ENCODE results near the gene BARHL1. TPM values are rescaled to one million over a fixed set of nuclear protein-coding genes. Genes with fewer than 3 reads are reported as not detected.

The BARHL1 gene
- total and polyA plus RNA-seq, 9 of the 15 experiments (the other 6 are each of a cell fraction or from before 2014, with no cell fraction given) = not detected

DNA sequence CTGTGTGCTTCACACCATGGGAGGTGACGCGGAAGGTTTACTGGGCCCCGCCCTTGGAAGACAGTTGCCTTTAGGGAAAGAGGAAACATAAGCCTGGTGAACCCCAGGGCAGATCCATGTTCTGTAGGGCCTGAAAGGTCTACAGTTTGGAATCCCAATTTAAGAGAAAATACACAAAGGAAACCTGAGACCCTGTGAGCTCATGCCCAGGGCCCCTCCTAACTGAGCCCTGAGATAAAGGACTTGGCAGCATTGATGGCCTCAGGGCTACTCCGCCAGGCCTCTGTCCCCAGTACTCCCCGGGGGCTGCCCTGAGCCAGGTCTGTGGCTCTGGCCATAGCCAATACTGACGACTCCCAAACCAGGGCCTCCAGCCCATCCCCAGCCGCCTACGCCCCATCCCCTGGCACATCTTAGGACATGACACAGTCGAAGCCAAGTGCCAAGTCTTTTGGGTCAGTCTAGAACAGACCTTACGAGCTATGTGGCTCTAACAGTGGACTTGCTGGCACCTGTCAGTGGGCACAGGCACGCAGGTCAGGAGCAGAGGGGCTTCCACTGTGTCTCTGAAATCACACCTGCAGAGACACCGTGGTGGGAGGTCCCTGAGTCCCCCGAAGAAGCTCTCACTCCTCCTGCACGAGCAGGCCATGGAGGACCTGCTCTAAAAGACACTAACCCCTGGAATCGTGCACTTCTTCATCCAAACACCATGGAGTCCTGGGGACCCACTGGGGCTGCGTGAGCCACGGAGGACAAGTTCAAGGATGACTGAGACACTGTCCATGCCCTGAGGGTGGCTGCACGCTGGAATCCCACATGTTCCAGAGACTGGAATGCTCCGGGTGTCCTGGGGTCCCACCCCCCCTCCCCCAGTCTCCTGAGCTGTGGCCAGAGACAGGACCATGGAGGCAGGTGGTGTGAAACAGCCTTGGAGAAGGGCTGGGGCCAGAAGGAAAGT lies 40.3 kb upstream of the BARHL1 start:
- peaks cover 44 to 93% of the 10 kb centered on the region in 2 experiments for H3K27me3 ChIP-seq (ENCODE audit: control insufficient read depth in 2 of 2, insufficient read depth in 2 of 2, low read length in 2 of 2)
- H3K79me2 ChIP-seq (ENCODE audit: control insufficient read depth, insufficient read depth, low read length) = no peaks in the 10 kb centered on the region
- no peaks in the 10 kb centered on the region for H3K9me3 ChIP-seq (replicated peaks; ENCODE audit: control insufficient read depth, insufficient read depth, low read depth, low read length)
- H3K36me3 ChIP-seq (ENCODE audit: control insufficient read depth, insufficient read depth, low read length) = no peaks in the 10 kb centered on the region
- TF ChIP-seq ZNF184 (CRISPR knock-in tag; IDR thresholded peaks at IDR 0.05) (no peak), ZNF586 (CRISPR knock-in tag; conservative IDR thresholded peaks at IDR 0.05) (no peak), HMG20B (CRISPR knock-in tag; IDR thresholded peaks at IDR 0.05) (no peak), SPI1 (IDR thresholded peaks at IDR 0.05; ENCODE audit: borderline replicate concordance, low read depth, low read length) (no peak)
- no peak overlapping the region for H3K27ac ChIP-seq (ENCODE audit: extremely low read depth, low read depth, low read length)
- no peak overlapping the region for H3K4me2 ChIP-seq (ENCODE audit: insufficient read depth, low read length)
- intact Hi-C loops (cut with micrococcal nuclease) = no loop called here
- no peak for ATAC-seq
- in situ Hi-C loops (cut with MboI) = no loop called here
- POLR2A ChIA-PET = no interaction called here
- no peak overlapping the region for H3K4me3 ChIP-seq
- no peak overlapping the region for H3K9ac ChIP-seq (ENCODE audit: insufficient read depth in 1 of 2, low read depth in 2 of 2, low read length in 2 of 2)
- DNase-seq (ENCODE audit: extremely low read depth in 1 of 4, low spot score in 3 of 4) = no peak
- BruUV-seq (replicated peaks) = no TSS peak
- CTCF ChIA-PET (ENCODE audit: low intra/inter-chr PET ratio) = no interaction called here
- FAIRE-seq = no peak
- H3K4me1 ChIP-seq (replicated peaks in 1 of 2; ENCODE audit: control insufficient read depth in 2 of 2, insufficient read depth in 2 of 2, low read length in 2 of 2) = peaks cover 0 to 14% of the 10 kb centered on the region in 2 experiments; a peak in 2 of 5 replicates
- no peak overlapping the region for H2AFZ ChIP-seq (ENCODE audit: low read depth, low read length)
- H4K20me1 ChIP-seq (replicated peaks; ENCODE audit: control insufficient read depth, insufficient read depth, low read length) = peaks cover 20% of the 10 kb centered on the region
- 2% methylated on average over 18 of the region's 19 CpGs for WGBS (ENCODE audit: insufficient coverage, low coverage, missing lambda C conversion rate)
- no peaks in the 10 kb centered on the region for H3K9me1 ChIP-seq (ENCODE audit: control insufficient read depth, insufficient read depth, low read length)

DNA sequence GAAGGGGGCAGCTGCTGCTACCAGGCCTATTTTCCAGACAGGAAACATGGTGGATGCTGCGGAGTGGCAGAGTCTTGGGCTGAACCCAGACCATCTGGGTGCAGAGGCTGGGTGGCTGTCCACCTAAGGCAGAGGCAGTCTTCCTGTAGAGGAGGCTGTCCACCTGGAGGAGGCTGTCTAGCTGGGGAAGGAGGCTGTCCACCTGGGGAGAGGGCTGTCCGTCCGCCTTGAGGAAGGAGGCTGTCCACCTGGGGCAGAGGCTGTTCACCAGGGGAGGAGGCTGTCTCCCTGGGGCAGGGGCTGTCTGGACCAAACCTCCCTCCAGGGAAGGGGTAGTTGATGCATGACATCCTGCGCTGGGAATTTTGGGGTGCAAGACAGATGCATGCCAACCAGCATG lies 39.2 kb upstream of the BARHL1 start:
- Histone ChIP-seq H3K27ac (ENCODE audit: extremely low read depth, low read depth, low read length) (no peak overlapping the region), H3K4me1 (replicated peaks in 1 of 2; ENCODE audit: control insufficient read depth in 2 of 2, insufficient read depth in 2 of 2, low read length in 2 of 2) (peaks cover 0 to 17% of the 10 kb centered on the region in 2 experiments; a peak in 2 of 5 replicates), H3K27me3 (ENCODE audit: control insufficient read depth in 2 of 2, insufficient read depth in 2 of 2, low read length in 2 of 2) (peaks cover 42 to 90% of the 10 kb centered on the region in 2 experiments), H3K79me2 (ENCODE audit: control insufficient read depth, insufficient read depth, low read length) (no peaks in the 10 kb centered on the region), H3K9me1 (ENCODE audit: control insufficient read depth, insufficient read depth, low read length) (no peaks in the 10 kb centered on the region), H3K9me3 (replicated peaks; ENCODE audit: control insufficient read depth, insufficient read depth, low read depth, low read length) (no peaks in the 10 kb centered on the region), H3K4me3 (no peak overlapping the region), H4K20me1 (replicated peaks; ENCODE audit: control insufficient read depth, insufficient read depth, low read length) (peaks cover 20% of the 10 kb centered on the region), H2AFZ (ENCODE audit: low read depth, low read length) (no peak overlapping the region), H3K36me3 (ENCODE audit: control insufficient read depth, insufficient read depth, low read length) (no peaks in the 10 kb centered on the region), H3K4me2 (ENCODE audit: insufficient read depth, low read length) (no peak overlapping the region), H3K9ac (ENCODE audit: insufficient read depth in 1 of 2, low read depth in 2 of 2, low read length in 2 of 2) (no peak overlapping the region)
- ATAC-seq = no peak
- intact Hi-C loops (cut with micrococcal nuclease) (no loop called here), in situ Hi-C loops (cut with MboI) (no loop called here)
- 7% methylated on average over 4 of the region's 4 CpGs for WGBS (ENCODE audit: insufficient coverage, low coverage, missing lambda C conversion rate)
- DNase-seq (ENCODE audit: extremely low read depth in 1 of 4, low spot score in 3 of 4) = no peak
- POLR2A ChIA-PET = no interaction called here
- BruUV-seq (replicated peaks) = no TSS peak
- FAIRE-seq = no peak
- CTCF ChIA-PET (ENCODE audit: low intra/inter-chr PET ratio) = no interaction called here
- TF ChIP-seq TAF1 (IDR thresholded peaks at IDR 0.05; ENCODE audit: control insufficient read depth, extremely low read depth, insufficient read depth, low read length, severe bottlenecking) = no peak
- TF ChIP-seq, protein P1, sequence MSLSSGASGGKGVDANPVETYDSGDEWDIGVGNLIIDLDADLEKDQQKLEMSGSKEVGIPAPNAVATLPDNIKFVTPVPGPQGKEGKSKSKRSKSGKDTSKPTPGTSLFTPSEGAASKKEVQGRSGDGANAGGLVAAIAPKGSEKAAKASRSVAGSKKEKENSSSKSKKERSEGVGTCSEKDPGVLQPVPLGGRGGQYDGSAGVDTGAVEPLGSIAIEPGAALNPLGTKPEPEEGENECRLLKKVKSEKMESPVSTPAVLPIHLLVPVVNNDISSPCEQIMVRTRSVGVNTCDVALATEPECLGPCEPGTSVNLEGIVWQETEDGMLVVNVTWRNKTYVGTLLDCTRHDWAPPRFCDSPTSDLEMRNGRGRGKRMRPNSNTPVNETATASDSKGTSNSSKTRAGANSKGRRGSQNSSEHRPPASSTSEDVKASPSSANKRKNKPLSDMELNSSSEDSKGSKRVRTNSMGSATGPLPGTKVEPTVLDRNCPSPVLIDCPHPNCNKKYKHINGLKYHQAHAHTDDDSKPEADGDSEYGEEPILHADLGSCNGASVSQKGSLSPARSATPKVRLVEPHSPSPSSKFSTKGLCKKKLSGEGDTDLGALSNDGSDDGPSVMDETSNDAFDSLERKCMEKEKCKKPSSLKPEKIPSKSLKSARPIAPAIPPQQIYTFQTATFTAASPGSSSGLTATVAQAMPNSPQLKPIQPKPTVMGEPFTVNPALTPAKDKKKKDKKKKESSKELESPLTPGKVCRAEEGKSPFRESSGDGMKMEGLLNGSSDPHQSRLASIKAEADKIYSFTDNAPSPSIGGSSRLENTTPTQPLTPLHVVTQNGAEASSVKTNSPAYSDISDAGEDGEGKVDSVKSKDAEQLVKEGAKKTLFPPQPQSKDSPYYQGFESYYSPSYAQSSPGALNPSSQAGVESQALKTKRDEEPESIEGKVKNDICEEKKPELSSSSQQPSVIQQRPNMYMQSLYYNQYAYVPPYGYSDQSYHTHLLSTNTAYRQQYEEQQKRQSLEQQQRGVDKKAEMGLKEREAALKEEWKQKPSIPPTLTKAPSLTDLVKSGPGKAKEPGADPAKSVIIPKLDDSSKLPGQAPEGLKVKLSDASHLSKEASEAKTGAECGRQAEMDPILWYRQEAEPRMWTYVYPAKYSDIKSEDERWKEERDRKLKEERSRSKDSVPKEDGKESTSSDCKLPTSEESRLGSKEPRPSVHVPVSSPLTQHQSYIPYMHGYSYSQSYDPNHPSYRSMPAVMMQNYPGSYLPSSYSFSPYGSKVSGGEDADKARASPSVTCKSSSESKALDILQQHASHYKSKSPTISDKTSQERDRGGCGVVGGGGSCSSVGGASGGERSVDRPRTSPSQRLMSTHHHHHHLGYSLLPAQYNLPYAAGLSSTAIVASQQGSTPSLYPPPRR (CRISPR knock-in tag; IDR thresholded peaks at IDR 0.05; ENCODE audit: borderline replicate concordance) = no peak
- TF ChIP-seq, protein P2, sequence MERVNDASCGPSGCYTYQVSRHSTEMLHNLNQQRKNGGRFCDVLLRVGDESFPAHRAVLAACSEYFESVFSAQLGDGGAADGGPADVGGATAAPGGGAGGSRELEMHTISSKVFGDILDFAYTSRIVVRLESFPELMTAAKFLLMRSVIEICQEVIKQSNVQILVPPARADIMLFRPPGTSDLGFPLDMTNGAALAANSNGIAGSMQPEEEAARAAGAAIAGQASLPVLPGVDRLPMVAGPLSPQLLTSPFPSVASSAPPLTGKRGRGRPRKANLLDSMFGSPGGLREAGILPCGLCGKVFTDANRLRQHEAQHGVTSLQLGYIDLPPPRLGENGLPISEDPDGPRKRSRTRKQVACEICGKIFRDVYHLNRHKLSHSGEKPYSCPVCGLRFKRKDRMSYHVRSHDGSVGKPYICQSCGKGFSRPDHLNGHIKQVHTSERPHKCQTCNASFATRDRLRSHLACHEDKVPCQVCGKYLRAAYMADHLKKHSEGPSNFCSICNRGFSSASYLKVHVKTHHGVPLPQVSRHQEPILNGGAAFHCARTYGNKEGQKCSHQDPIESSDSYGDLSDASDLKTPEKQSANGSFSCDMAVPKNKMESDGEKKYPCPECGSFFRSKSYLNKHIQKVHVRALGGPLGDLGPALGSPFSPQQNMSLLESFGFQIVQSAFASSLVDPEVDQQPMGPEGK (CRISPR knock-in tag; IDR thresholded peaks at IDR 0.05; ENCODE audit: borderline replicate concordance) = no peak

Data from K562 (cell line).